Measurements from ENCODE around the gene PUM2. TPM values are rescaled to one million over a fixed set of nuclear protein-coding genes. Genes with fewer than 3 reads are reported as not detected.
"Not testable (repeated sequence)": the region's sequence is repeated elsewhere in the genome, so short reads cannot be mapped to it uniquely, and the experiment has no call there.

The PUM2 gene
- total and polyA plus RNA-seq, 11 donors, result 18.6 to 75.4 (median 58.5) TPM

GRCh38 chr2:20254731-20255130 is 95.9 kb downstream of the PUM2 start:
- DNase-seq (no peak), ATAC-seq (no peak)
- TF ChIP-seq POLR2A (IDR thresholded peaks at IDR 0.05), result no peak
- no peak for TF ChIP-seq CTCF (IDR thresholded peaks at IDR 0.05)
- Histone ChIP-seq H3K27ac (no peak overlapping the region), H3K27me3 (no peaks in the 10 kb centered on the region), H3K4me1 (no peaks in the 10 kb centered on the region), H3K36me3 (peaks cover 0 to 97% (median 94%) of the 10 kb centered on the region in 9 donors), H3K9me3 (no peaks in the 10 kb centered on the region), H3K4me3 (no peak overlapping the region)
- intact Hi-C loops (cut with DNase I), result no loop called here
- 94 to 97% (median 95%) methylated on average over 4 of the region's 4 CpGs for WGBS, 4 donors

GRCh38 chr2:20250436-20250835 is 100.2 kb downstream of the PUM2 start:
- H3K9me3 ChIP-seq, result no peaks in the 10 kb centered on the region
- DNase-seq (no peak), ATAC-seq (no peak)
- TF ChIP-seq CTCF (IDR thresholded peaks at IDR 0.05), result no peak
- TF ChIP-seq POLR2A (IDR thresholded peaks at IDR 0.05), result no peak
- H3K4me1 ChIP-seq, result no peaks in the 10 kb centered on the region
- intact Hi-C loops (cut with DNase I), result no loop called here
- H3K36me3 ChIP-seq, result peaks cover 0 to 94% (median 81%) of the 10 kb centered on the region in 9 donors
- H3K27me3 ChIP-seq, result no peaks in the 10 kb centered on the region
- H3K4me3 ChIP-seq, result no peak overlapping the region
- H3K27ac ChIP-seq, result no peak overlapping the region

- H3K36me3 ChIP-seq, result peaks cover 0 to 82% (median 69%) of the 10 kb centered on the region in 9 donors
- H3K4me1 ChIP-seq, result no peaks in the 10 kb centered on the region
- ATAC-seq (no peak), DNase-seq (no peak)
- H3K9me3 ChIP-seq, result no peaks in the 10 kb centered on the region
- H3K27me3 ChIP-seq, result no peaks in the 10 kb centered on the region
- WGBS, 4 donors, result 87 to 94% (median 93%) methylated on average over 6 of the region's 6 CpGs
- intact Hi-C loops (cut with DNase I), result no loop called here
- TF ChIP-seq CTCF (IDR thresholded peaks at IDR 0.05), result no peak
- no peak for TF ChIP-seq POLR2A (IDR thresholded peaks at IDR 0.05)
- H3K27ac ChIP-seq, result no peak overlapping the region
- H3K4me3 ChIP-seq, result no peak overlapping the region
Observed at GRCh38 chr2:20249170-20249569, 101.5 kb downstream of the PUM2 start.

- DNase-seq (no peak), ATAC-seq (peak in 1 of 4 donors; percentile 29)
- no peak overlapping the region for H3K4me3 ChIP-seq
- no peak overlapping the region for H3K27ac ChIP-seq
- H3K4me1 ChIP-seq, result peaks cover 0 to 2% (median 0%) of the 10 kb centered on the region in 12 donors
- TF ChIP-seq POLR2A (IDR thresholded peaks at IDR 0.05), result no peak
- TF ChIP-seq CTCF (IDR thresholded peaks at IDR 0.05), result no peak
- intact Hi-C loops (cut with DNase I), result no loop called here
- H3K36me3 ChIP-seq, result peaks cover 0 to 61% (median 48%) of the 10 kb centered on the region in 9 donors
- no peaks in the 10 kb centered on the region for H3K27me3 ChIP-seq
- no peaks in the 10 kb centered on the region for H3K9me3 ChIP-seq
- WGBS, 4 donors, result 96 to 100% (median 97%) methylated on average over 1 of the region's 1 CpG
Observed at GRCh38 chr2:20247084-20247483, 103.6 kb downstream of the PUM2 start.

GRCh38 chr2:20243637-20244036 is 107.0 kb downstream of the PUM2 start:
- ATAC-seq; H3K27me3 ChIP-seq; H3K4me1 ChIP-seq; H3K9me3 ChIP-seq; intact Hi-C loops (cut with DNase I); H3K27ac ChIP-seq; DNase-seq; H3K4me3 ChIP-seq: not testable (repeated sequence)
- peaks cover 0 to 26% (median 13%) of the 10 kb centered on the region in 9 donors for H3K36me3 ChIP-seq
- 94 to 97% (median 95%) methylated on average over 5 of the region's 5 CpGs for WGBS, 4 donors
